Measurements from ENCODE around the gene C4A. TPM values are rescaled to one million over a fixed set of nuclear protein-coding genes. Genes with fewer than 3 reads are reported as not detected.
"Not testable (repeated sequence)": the region's sequence is repeated elsewhere in the genome, so short reads cannot be mapped to it uniquely, and the experiment has no call there.

C4A gene
- 100 to 1,000 TPM in 2 of 3 donors, 1 to 10 TPM in 1; 7.2 to 275 (median 230) TPM for total RNA-seq

- H3K4me1 ChIP-seq; intact Hi-C loops (cut with DNase I; ENCODE audit: low total_unique reads); H3K9me3 ChIP-seq; H3K27me3 ChIP-seq; H3K4me3 ChIP-seq; H3K27ac ChIP-seq; H3K36me3 ChIP-seq; DNase-seq (ENCODE audit: low spot score in 2 of 2): not testable (repeated sequence)
Observed at GRCh38 chr6:31981744-31982143, at the start of gene C4A. Gene C4A (plus strand): TSS chr6:31982057. CDS start chr6:31982108, 51 bp downstream.

DNA sequence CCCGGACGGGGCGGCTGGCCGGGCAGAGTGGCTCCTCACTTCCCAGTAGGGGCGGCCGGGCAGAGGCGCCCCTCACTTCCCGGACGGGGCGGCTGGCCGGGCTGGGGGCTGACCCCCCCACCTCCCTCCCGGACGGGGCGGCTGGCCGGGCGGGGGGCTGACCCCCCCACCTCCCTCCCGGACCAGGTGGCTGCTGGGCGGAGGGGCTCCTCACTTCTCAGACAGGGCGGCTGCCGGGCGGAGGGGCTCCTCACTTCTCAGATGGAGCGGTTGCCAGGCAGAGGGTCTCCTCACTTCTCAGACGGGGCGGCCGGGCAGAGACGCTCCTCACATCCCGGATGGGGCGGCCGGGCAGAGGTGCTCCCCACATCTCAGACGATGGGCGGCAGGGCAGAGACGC is 49.7 kb upstream of the C4A start:
- H3K4me1 ChIP-seq; H3K27ac ChIP-seq; DNase-seq (ENCODE audit: low spot score in 2 of 2); H3K4me3 ChIP-seq; H3K27me3 ChIP-seq; H3K9me3 ChIP-seq; H3K36me3 ChIP-seq; intact Hi-C loops (cut with DNase I; ENCODE audit: low total_unique reads): not testable (repeated sequence)

GRCh38 chr6:31933537-31933936 is 48.3 kb upstream of the C4A start:
- no peak for DNase-seq (ENCODE audit: low spot score in 2 of 2)
- no peaks in the 10 kb centered on the region for H3K36me3 ChIP-seq
- TF ChIP-seq POLR2AphosphoS5 (IDR thresholded peaks at IDR 0.05) (no peak), POLR2A (IDR thresholded peaks at IDR 0.05) (no peak)
- TF ChIP-seq, protein P1, sequence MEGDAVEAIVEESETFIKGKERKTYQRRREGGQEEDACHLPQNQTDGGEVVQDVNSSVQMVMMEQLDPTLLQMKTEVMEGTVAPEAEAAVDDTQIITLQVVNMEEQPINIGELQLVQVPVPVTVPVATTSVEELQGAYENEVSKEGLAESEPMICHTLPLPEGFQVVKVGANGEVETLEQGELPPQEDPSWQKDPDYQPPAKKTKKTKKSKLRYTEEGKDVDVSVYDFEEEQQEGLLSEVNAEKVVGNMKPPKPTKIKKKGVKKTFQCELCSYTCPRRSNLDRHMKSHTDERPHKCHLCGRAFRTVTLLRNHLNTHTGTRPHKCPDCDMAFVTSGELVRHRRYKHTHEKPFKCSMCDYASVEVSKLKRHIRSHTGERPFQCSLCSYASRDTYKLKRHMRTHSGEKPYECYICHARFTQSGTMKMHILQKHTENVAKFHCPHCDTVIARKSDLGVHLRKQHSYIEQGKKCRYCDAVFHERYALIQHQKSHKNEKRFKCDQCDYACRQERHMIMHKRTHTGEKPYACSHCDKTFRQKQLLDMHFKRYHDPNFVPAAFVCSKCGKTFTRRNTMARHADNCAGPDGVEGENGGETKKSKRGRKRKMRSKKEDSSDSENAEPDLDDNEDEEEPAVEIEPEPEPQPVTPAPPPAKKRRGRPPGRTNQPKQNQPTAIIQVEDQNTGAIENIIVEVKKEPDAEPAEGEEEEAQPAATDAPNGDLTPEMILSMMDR (IDR thresholded peaks at IDR 0.05) = no peak
- no peaks in the 10 kb centered on the region for H3K27me3 ChIP-seq
- H3K4me1 ChIP-seq = no peaks in the 10 kb centered on the region
- no peak overlapping the region for H3K4me3 ChIP-seq
- H3K27ac ChIP-seq = no peak overlapping the region
- intact Hi-C loops (cut with DNase I; ENCODE audit: low total_unique reads) = no loop called here
- H3K9me3 ChIP-seq = no peaks in the 10 kb centered on the region

DNA sequence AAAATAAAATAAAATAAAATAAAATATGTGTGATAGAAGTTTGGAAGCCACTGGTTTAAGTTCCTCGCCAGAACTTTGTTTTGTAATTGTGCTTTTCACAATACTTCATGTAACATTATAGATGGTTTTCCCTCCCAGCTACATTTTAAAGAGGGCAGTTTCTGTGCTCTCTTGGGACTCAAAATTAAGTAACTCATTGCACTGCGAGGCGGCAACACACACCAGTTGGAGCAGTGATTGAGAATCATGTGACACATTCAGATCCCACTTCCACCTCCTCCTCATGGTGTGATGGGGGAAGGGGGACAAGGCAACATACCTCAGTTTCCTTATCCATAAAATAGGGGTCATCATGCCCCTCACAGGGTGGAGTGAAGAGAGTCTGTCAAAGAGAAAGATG is 46.8 kb upstream of the C4A start:
- no peaks in the 10 kb centered on the region for H3K9me3 ChIP-seq
- H3K27me3 ChIP-seq = no peaks in the 10 kb centered on the region
- TF ChIP-seq POLR2A (IDR thresholded peaks at IDR 0.05) (no peak), POLR2AphosphoS5 (IDR thresholded peaks at IDR 0.05) (no peak)
- TF ChIP-seq, protein P1 (IDR thresholded peaks at IDR 0.05) = no peak
- intact Hi-C loops (cut with DNase I; ENCODE audit: low total_unique reads) = no loop called here
- no peaks in the 10 kb centered on the region for H3K36me3 ChIP-seq
- H3K4me3 ChIP-seq = no peak overlapping the region
- no peak for DNase-seq (ENCODE audit: low spot score in 2 of 2)
- no peaks in the 10 kb centered on the region for H3K4me1 ChIP-seq
- H3K27ac ChIP-seq = no peak overlapping the region

DNA sequence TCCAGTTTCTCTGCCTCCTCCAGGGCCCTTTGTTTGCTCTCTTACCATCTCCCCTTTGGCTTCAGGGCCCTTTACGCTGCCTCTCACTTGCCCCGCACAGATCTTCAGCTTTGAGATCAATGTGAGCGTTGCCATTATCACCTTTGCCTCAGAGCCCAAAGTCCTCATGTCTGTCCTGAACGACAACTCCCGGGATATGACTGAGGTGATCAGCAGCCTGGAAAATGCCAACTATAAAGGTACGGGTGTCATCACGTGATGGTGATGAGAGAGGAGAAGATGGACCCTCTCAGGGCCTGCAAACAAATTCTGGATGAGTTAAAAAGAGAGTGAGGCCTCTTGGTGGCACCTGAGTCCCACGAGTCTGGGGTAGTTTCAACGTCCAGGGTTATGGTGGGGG is 46.0 kb upstream of the C4A start:
- Histone ChIP-seq H3K9me3 (no peaks in the 10 kb centered on the region), H3K27ac (no peak overlapping the region), H3K27me3 (no peaks in the 10 kb centered on the region), H3K4me3 (no peak overlapping the region), H3K36me3 (no peaks in the 10 kb centered on the region), H3K4me1 (no peaks in the 10 kb centered on the region)
- TF ChIP-seq, protein P1 (IDR thresholded peaks at IDR 0.05) = no peak
- TF ChIP-seq POLR2AphosphoS5 (IDR thresholded peaks at IDR 0.05) = no peak
- TF ChIP-seq POLR2A (IDR thresholded peaks at IDR 0.05) = no peak
- DNase-seq (ENCODE audit: low spot score in 2 of 2) = no peak
- intact Hi-C loops (cut with DNase I; ENCODE audit: low total_unique reads) = no loop called here

- Histone ChIP-seq H3K4me3 (no peak overlapping the region), H3K27ac (no peak overlapping the region), H3K9me3 (no peaks in the 10 kb centered on the region), H3K27me3 (no peaks in the 10 kb centered on the region), H3K4me1 (peaks cover 0 to 6% of the 10 kb centered on the region in 2 donors), H3K36me3 (no peaks in the 10 kb centered on the region)
- no peak for DNase-seq (ENCODE audit: low spot score in 2 of 2)
- TF ChIP-seq, protein P1 (IDR thresholded peaks at IDR 0.05) = no peak
- TF ChIP-seq POLR2AphosphoS5 (IDR thresholded peaks at IDR 0.05) = no peak
- TF ChIP-seq POLR2A (IDR thresholded peaks at IDR 0.05) = no peak
- intact Hi-C loops (cut with DNase I; ENCODE audit: low total_unique reads) = no loop called here
Observed at GRCh38 chr6:31940256-31940664, 41.6 kb upstream of the C4A start.
